Endothelial cell of umbilical vein (primary cell): ENCODE results near the gene FAM200C.

ENCODE experiments used
- CTCF ChIP-seq, 2 donors: IDR thresholded peaks; 1 replicate in 1 of 2; 2 replicates in 1 of 2; pipeline ENCODE4 v1.5.1; 2011; ENCODE audit warnings: low read length in 2 of 2, mild to moderate bottlenecking in 2 of 2, moderate library complexity in 2 of 2, control low read depth in 1 of 2, inconsistent platforms in 1 of 2, low read depth in 1 of 2; ENCODE audit not compliant: insufficient read depth in 1 of 2; ENCODE audit errors: extremely low read depth in 1 of 2
- EZH2 ChIP-seq: IDR thresholded peaks from 2 replicates; pipeline ENCODE4 v1.6.1; 2012; ENCODE audit warnings: borderline replicate concordance, low read depth, mild to moderate bottlenecking, moderate library complexity, low read length, inconsistent platforms; ENCODE audit not compliant: severe bottlenecking
- FOS ChIP-seq: IDR thresholded peaks from 2 replicates; pipeline ENCODE4 v1.6.1; 2011; ENCODE audit warnings: mild to moderate bottlenecking, low read length, moderate library complexity, borderline replicate concordance; ENCODE audit not compliant: insufficient read depth
- GATA2 ChIP-seq: IDR thresholded peaks from 2 replicates; pipeline ENCODE4 v1.7.0; 2011; ENCODE audit warnings: low read depth, mild to moderate bottlenecking, moderate library complexity, mixed read lengths, low read length; ENCODE audit not compliant: insufficient read length, insufficient read depth
- JUN ChIP-seq: IDR thresholded peaks from 2 replicates; pipeline ENCODE4 v1.6.1; 2011; ENCODE audit warnings: borderline replicate concordance, low read depth; ENCODE audit not compliant: insufficient read length, insufficient read depth
- MAX ChIP-seq: IDR thresholded peaks from 2 replicates; pipeline ENCODE4 v1.6.1; 2011; ENCODE audit not compliant: insufficient read depth, insufficient read length
- MYC ChIP-seq: IDR thresholded peaks from one replicate; pipeline ENCODE4 v1.6.1; 2011; ENCODE audit warnings: mild to moderate bottlenecking, low read depth, low read length
- POLR2A ChIP-seq: IDR thresholded peaks from 2 replicates; pipeline ENCODE4 v1.6.1; 2012; ENCODE audit warnings: low read depth, mild to moderate bottlenecking, control low read depth, low read length
- POLR2AphosphoS5 ChIP-seq: IDR thresholded peaks from 2 replicates; pipeline ENCODE4 v1.6.1; 2012; ENCODE audit warnings: low read depth, mild to moderate bottlenecking, control low read depth, low read length, moderate library complexity; ENCODE audit not compliant: insufficient read depth

- TF ChIP-seq CTCF (IDR thresholded peaks at IDR 0.05; ENCODE audit: extremely low read depth in 1 of 2, insufficient read depth in 1 of 2, low read depth in 1 of 2, low read length in 2 of 2) (no peak), POLR2A (no peak), MAX (no peak), EZH2 (no peak), GATA2 (no peak), POLR2AphosphoS5 (no peak), MYC (no peak), FOS (no peak), JUN (no peak)
Observed at GRCh38 chr5:160380041-160380440, 19.8 kb downstream of the FAM200C start.
